ENCODE measurements around the gene CLVS2. TPM values are rescaled to one million over a fixed set of nuclear protein-coding genes. Genes with fewer than 3 reads are reported as not detected.

CLVS2 gene
- total and polyA plus RNA-seq, 7 donors, result 0.06 to 2.5 (median 0.11) TPM; not detected in 1

DNA sequence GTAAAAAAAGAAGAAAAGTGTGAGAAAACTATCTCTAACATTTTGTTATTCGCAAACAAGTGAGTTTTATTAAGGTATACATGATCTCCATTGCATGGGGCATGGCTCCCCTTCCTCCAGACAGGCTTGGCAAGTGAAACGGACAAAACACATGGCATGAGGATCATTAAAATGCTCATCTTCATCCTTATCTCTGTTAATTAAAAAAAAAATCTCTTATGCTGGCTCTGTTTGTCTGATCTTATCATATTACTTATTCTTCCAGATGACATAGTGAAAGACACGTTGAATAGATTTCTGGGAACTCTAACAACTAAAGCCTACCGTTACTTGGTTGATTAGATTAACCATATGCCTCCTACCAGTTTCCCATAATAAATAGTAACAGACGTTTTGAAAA lies 89.4 kb downstream of the CLVS2 start:
- intact Hi-C loops (cut with DNase I), result no loop called here
- no peaks in the 10 kb centered on the region for H3K27me3 ChIP-seq (ENCODE audit: insufficient read depth in 3 of 3, low read length in 2 of 3)
- no peak overlapping the region for H3K4me3 ChIP-seq
- H3K4me1 ChIP-seq, result peaks cover 4% of the 10 kb centered on the region
- 69 to 73% (median 72%) methylated on average over 5 of the region's 5 CpGs for WGBS, 3 donors
- H3K36me3 ChIP-seq (ENCODE audit: insufficient read depth in 1 of 2, low read depth in 1 of 2), result no peaks in the 10 kb centered on the region
- TF ChIP-seq, protein P1, sequence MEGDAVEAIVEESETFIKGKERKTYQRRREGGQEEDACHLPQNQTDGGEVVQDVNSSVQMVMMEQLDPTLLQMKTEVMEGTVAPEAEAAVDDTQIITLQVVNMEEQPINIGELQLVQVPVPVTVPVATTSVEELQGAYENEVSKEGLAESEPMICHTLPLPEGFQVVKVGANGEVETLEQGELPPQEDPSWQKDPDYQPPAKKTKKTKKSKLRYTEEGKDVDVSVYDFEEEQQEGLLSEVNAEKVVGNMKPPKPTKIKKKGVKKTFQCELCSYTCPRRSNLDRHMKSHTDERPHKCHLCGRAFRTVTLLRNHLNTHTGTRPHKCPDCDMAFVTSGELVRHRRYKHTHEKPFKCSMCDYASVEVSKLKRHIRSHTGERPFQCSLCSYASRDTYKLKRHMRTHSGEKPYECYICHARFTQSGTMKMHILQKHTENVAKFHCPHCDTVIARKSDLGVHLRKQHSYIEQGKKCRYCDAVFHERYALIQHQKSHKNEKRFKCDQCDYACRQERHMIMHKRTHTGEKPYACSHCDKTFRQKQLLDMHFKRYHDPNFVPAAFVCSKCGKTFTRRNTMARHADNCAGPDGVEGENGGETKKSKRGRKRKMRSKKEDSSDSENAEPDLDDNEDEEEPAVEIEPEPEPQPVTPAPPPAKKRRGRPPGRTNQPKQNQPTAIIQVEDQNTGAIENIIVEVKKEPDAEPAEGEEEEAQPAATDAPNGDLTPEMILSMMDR (IDR thresholded peaks at IDR 0.05), result no peak
- ATAC-seq (no peak), DNase-seq (no peak)
- no peak overlapping the region for H3K27ac ChIP-seq
- H3K9me3 ChIP-seq, result no peaks in the 10 kb centered on the region

- DNase-seq (no peak), ATAC-seq (no peak)
- H3K4me3 ChIP-seq, result no peak overlapping the region
- H3K27ac ChIP-seq, result no peak overlapping the region
- peaks cover 17% of the 10 kb centered on the region for H3K4me1 ChIP-seq
- H3K36me3 ChIP-seq (ENCODE audit: insufficient read depth in 1 of 2, low read depth in 1 of 2), result no peaks in the 10 kb centered on the region
- no peaks in the 10 kb centered on the region for H3K27me3 ChIP-seq (ENCODE audit: insufficient read depth in 3 of 3, low read length in 2 of 3)
- WGBS, 3 donors, result 62 to 70% (median 63%) methylated on average over 1 of the region's 1 CpG
- intact Hi-C loops (cut with DNase I), result no loop called here
- TF ChIP-seq, protein P1 (IDR thresholded peaks at IDR 0.05), result no peak
- no peaks in the 10 kb centered on the region for H3K9me3 ChIP-seq
Observed at GRCh38 chr6:123089226-123089625, 93.2 kb downstream of the CLVS2 start.

DNA sequence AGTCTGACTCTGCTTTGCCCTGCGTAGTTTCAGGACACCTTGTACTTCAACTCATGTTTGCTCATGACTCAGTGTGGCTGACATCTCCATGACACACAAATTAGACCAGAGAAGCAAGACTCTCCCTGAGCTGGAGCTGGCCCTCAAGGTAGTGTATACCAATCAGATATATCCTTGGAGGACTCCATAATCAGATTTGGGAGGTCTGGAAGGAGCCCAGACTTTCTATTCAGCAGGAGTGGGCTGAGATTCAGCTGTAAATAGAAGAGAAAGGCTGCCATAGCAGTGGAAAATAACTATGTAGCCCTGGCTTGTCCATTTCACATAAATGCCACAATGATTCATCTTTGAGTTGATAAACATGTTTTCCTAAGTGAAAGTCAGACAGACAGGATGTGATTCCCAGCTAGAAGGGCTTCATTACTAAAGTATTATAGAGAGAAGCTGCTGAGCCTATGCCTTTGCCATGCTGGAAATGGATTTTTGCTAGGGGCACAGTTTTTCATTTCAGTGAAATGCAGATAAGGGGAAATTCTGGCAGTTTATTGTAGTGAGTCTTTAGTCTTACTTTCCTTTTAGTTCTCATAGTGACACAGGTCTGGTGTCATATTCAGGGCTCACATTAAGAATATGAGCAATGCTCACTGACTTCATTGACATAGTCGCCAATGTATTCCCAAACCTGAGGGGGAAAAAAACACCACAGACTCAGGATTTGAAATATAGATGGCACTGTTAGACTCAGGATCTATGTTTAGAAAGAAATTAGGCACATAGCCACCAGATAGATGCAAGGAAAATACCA lies 95.3 kb downstream of the CLVS2 start:
- Histone ChIP-seq H3K36me3 (ENCODE audit: insufficient read depth in 1 of 2, low read depth in 1 of 2) (no peaks in the 10 kb centered on the region), H3K9me3 (no peaks in the 10 kb centered on the region), H3K4me1 (peaks cover 17% of the 10 kb centered on the region), H3K4me3 (peak overlapping the region; percentile 35), H3K27ac (peak overlapping the region; percentile 84), H3K27me3 (ENCODE audit: insufficient read depth in 3 of 3, low read length in 2 of 3) (no peaks in the 10 kb centered on the region)
- intact Hi-C loops (cut with DNase I), result no loop called here
- ATAC-seq (peak; percentile 91 to 96 (median 96)), DNase-seq (peak; percentile 15 to 50)
- 39 to 85% (median 49%) methylated on average over 2 of the region's 2 CpGs for WGBS, 3 donors
- TF ChIP-seq, protein P1 (IDR thresholded peaks at IDR 0.05), result no peak

GRCh38 chr6:123091896-123092271 lies 95.8 kb downstream of the CLVS2 start:
- DNase-seq, result no peak
- H3K9me3 ChIP-seq, result no peaks in the 10 kb centered on the region
- H3K36me3 ChIP-seq (ENCODE audit: insufficient read depth in 1 of 2, low read depth in 1 of 2), result no peaks in the 10 kb centered on the region
- H3K27me3 ChIP-seq (ENCODE audit: insufficient read depth in 3 of 3, low read length in 2 of 3), result no peaks in the 10 kb centered on the region
- intact Hi-C loops (cut with DNase I), result no loop called here
- H3K4me1 ChIP-seq, result peaks cover 23% of the 10 kb centered on the region
- peak overlapping the region; percentile 84 for H3K27ac ChIP-seq
- H3K4me3 ChIP-seq, result no peak overlapping the region
- TF ChIP-seq, protein P1 (IDR thresholded peaks at IDR 0.05), result no peak
- no peak for ATAC-seq

- H3K9me3 ChIP-seq, result no peaks in the 10 kb centered on the region
Observed at GRCh38 chr6:123094795-123095194, 98.8 kb downstream of the CLVS2 start.

More at GRCh38 chr6:123094795-123095194, 98.8 kb downstream of the CLVS2 start:
- intact Hi-C loops (cut with DNase I), result no loop called here
- no peaks in the 10 kb centered on the region for H3K27me3 ChIP-seq (ENCODE audit: insufficient read depth in 3 of 3, low read length in 2 of 3)
- no peak overlapping the region for H3K4me3 ChIP-seq
- TF ChIP-seq, protein P1 (IDR thresholded peaks at IDR 0.05), result no peak
- ATAC-seq (no peak), DNase-seq (no peak)
- H3K36me3 ChIP-seq (ENCODE audit: insufficient read depth in 1 of 2, low read depth in 1 of 2), result no peaks in the 10 kb centered on the region
- 56 to 71% (median 61%) methylated on average over 1 of the region's 1 CpG for WGBS, 3 donors
- no peak overlapping the region for H3K27ac ChIP-seq
- H3K4me1 ChIP-seq, result peaks cover 46% of the 10 kb centered on the region

All from psoas muscle (tissue), 8 donors.